ENCODE data around the gene PPM1A. TPM values are rescaled to one million over a fixed set of nuclear protein-coding genes. Genes with fewer than 3 reads are reported as not detected.

PPM1A gene
- total RNA-seq, 1 experiment from 2014 or later = 65.1 TPM

DNA sequence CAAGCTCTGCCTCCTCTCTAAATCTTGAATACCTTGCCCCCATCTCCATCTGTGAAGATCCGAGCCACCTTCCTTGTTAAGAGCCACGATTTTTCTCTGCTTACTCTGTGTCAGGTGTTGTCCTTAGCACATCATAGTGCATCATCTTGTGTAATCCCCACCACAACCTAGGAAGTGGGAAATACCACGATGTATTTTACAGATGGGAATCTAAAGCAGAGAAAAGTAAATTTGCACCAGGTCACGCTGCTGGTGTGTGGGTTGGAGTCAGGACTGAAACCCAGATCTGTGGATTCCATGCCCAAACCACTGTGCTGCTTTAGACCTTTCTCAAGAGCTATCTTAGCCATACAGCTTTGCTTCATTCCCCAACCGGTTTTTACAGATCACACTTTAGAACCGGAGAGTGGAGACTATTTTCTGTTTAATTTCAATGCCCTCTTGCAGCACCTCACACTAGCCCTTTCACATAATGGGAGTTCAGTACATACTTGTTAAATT, 94.6 kb downstream of the PPM1A start:
- no peaks in the 10 kb centered on the region for H4K20me1 ChIP-seq (ENCODE audit: insufficient read depth, low read depth, low read length)
- H3K79me2 ChIP-seq (ENCODE audit: low read length) = no peaks in the 10 kb centered on the region
- H3K9me3 ChIP-seq (ENCODE audit: low read length) = no peaks in the 10 kb centered on the region
- H3K36me3 ChIP-seq (ENCODE audit: insufficient read depth, low read length) = no peaks in the 10 kb centered on the region
- peaks cover 14% of the 10 kb centered on the region for H3K4me1 ChIP-seq (ENCODE audit: low read length)
- no peak overlapping the region for H2AFZ ChIP-seq (ENCODE audit: low read length)
- H3K4me2 ChIP-seq (ENCODE audit: low read depth, low read length, poor library complexity, severe bottlenecking) = no peak overlapping the region
- H3K27ac ChIP-seq (ENCODE audit: low read length) = no peak overlapping the region
- no peak for DNase-seq
- H3K9me2 ChIP-seq (replicated peaks; ENCODE audit: insufficient read depth, low read length) = no peaks in the 10 kb centered on the region
- no peak overlapping the region for H3K4me3 ChIP-seq (ENCODE audit: low read length)
- H3K9ac ChIP-seq (ENCODE audit: low read length) = no peak overlapping the region
- H3K27me3 ChIP-seq (ENCODE audit: low read length) = 0 out of 2 replicates have a peak, but pooled peaks cover 5% of the 10 kb centered on the region

DNA sequence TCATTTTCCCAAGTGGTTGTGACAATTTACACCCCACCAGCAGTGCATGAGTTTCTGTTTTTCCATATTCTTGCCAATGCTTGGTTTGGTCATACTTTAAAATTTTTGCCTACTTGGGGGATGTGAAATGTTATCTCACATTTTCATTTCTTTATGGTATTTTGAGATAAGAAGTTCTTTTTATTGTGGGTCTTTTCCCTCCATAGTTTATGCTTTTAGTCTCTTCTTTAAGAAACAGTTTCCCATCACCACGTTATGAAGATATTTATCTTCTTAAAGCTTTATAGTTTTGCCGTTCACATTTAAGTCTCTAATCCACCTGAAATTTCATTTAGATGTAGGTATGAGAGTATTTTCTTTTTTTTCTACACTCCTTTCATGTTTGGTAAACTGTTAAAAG, 95.7 kb downstream of the PPM1A start:
- no peaks in the 10 kb centered on the region for H3K36me3 ChIP-seq (ENCODE audit: insufficient read depth, low read length)

DNA sequence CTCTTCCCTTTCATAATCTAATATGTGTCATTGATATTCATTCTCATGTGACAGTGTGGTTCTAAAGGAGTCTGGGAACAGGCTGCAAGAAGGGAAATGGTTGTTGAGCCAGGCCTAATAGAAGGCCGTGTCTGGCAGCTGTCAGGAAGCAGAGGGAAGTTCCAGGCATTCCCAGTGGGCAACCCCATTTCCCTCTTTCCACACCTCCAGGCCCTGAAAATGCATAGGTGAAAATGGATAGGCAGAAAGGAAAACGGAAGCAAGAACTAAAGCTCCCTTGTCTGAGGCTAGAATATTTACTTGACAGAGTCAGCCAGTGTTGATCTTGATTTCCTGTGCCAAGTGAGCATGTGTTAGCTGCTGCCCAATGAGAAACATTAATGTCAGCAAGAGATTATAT, 97.7 kb downstream of the PPM1A start:
- Histone ChIP-seq H3K4me3 (ENCODE audit: low read length) (no peak overlapping the region), H3K9me3 (ENCODE audit: low read length) (no peaks in the 10 kb centered on the region), H3K4me2 (ENCODE audit: low read depth, low read length, poor library complexity, severe bottlenecking) (no peak overlapping the region), H4K20me1 (ENCODE audit: insufficient read depth, low read depth, low read length) (no peaks in the 10 kb centered on the region), H2AFZ (ENCODE audit: low read length) (peak overlapping the region; percentile 37; the same call in 1 of the 2 replicates), H3K9ac (ENCODE audit: low read length) (no peak overlapping the region), H3K27me3 (ENCODE audit: low read length) (no peaks in the 10 kb centered on the region), H3K27ac (ENCODE audit: low read length) (no peak overlapping the region), H3K9me2 (replicated peaks; ENCODE audit: insufficient read depth, low read length) (no peaks in the 10 kb centered on the region), H3K79me2 (ENCODE audit: low read length) (no peaks in the 10 kb centered on the region), H3K36me3 (ENCODE audit: insufficient read depth, low read length) (no peaks in the 10 kb centered on the region), H3K4me1 (ENCODE audit: low read length) (peaks cover 19% of the 10 kb centered on the region)
- no peak for DNase-seq

More for the DNA sequence above, 95.7 kb downstream of the PPM1A start:
- H3K79me2 ChIP-seq (ENCODE audit: low read length) = no peaks in the 10 kb centered on the region
- H3K27ac ChIP-seq (ENCODE audit: low read length) = no peak overlapping the region
- no peaks in the 10 kb centered on the region for H4K20me1 ChIP-seq (ENCODE audit: insufficient read depth, low read depth, low read length)
- H2AFZ ChIP-seq (ENCODE audit: low read length) = no peak overlapping the region
- no peaks in the 10 kb centered on the region for H3K27me3 ChIP-seq (ENCODE audit: low read length)
- peaks cover 14% of the 10 kb centered on the region for H3K4me1 ChIP-seq (ENCODE audit: low read length)
- no peaks in the 10 kb centered on the region for H3K9me3 ChIP-seq (ENCODE audit: low read length)
- no peak overlapping the region for H3K4me3 ChIP-seq (ENCODE audit: low read length)
- no peaks in the 10 kb centered on the region for H3K9me2 ChIP-seq (replicated peaks; ENCODE audit: insufficient read depth, low read length)
- no peak overlapping the region for H3K4me2 ChIP-seq (ENCODE audit: low read depth, low read length, poor library complexity, severe bottlenecking)
- no peak for DNase-seq
- H3K9ac ChIP-seq (ENCODE audit: low read length) = no peak overlapping the region

DNA sequence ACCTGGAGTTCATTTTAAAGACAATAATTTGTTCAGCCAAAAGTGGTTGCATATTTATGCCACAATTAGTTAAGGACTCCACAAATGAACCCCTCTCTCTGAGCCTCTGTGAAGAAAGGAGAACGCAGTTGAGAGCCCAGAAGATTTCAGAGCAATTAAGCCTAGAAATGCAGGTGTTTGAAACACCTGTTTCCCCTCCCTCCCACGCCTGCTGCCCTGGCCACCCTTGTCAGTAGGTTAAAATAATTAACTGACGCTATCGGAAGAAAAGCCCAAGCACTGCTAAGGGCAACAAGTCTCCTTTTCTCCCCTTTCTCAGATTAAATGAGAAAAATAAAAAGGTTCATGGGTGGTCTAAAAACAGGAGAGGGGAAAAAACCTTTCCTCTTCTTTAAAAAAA, 99.2 kb downstream of the PPM1A start:
- Histone ChIP-seq H4K20me1 (ENCODE audit: insufficient read depth, low read depth, low read length) (no peaks in the 10 kb centered on the region), H3K27me3 (ENCODE audit: low read length) (no peaks in the 10 kb centered on the region), H3K4me3 (ENCODE audit: low read length) (no peak overlapping the region), H2AFZ (ENCODE audit: low read length) (peak overlapping the region; percentile 13; the same call in 1 of the 2 replicates), H3K27ac (ENCODE audit: low read length) (no peak overlapping the region), H3K36me3 (ENCODE audit: insufficient read depth, low read length) (no peaks in the 10 kb centered on the region), H3K4me2 (ENCODE audit: low read depth, low read length, poor library complexity, severe bottlenecking) (no peak overlapping the region), H3K79me2 (ENCODE audit: low read length) (no peaks in the 10 kb centered on the region), H3K9me2 (replicated peaks; ENCODE audit: insufficient read depth, low read length) (no peaks in the 10 kb centered on the region), H3K9me3 (ENCODE audit: low read length) (no peaks in the 10 kb centered on the region), H3K4me1 (ENCODE audit: low read length) (peaks cover 19% of the 10 kb centered on the region), H3K9ac (ENCODE audit: low read length) (no peak overlapping the region)
- no peak for DNase-seq

Other genes with a start within 250 kb of the PPM1A start
- gene PCNX4, start 157.3 kb upstream of the PPM1A start, total RNA-seq (2014; rRNA removed; shearing (Covaris generic); ENCODE audit: low replicate concordance) = 53.3 and 98.8 TPM in 2 replicates
- 155 and 162 TPM in 2 replicates for gene DHRS7, start 83.8 kb upstream of the PPM1A start, total RNA-seq (2014; rRNA removed; shearing (Covaris generic); ENCODE audit: low replicate concordance)
- gene C14orf39, start 236.8 kb downstream of the PPM1A start, total RNA-seq (2014; rRNA removed; shearing (Covaris generic); ENCODE audit: low replicate concordance) = not detected in 2 replicates